HEK293 (cell line): Measurements from ENCODE around the gene UFD1.

Experiments used
- BCL11B ChIP-seq: fragments of 450-650 bp; formaldehyde crosslinking; IDR thresholded peaks from 2 replicates; pipeline ENCODE4 v1.5.1; 2016; ENCODE audit warnings: low read depth, missing biosample characterization, missing genetic modification characterization
- GLI2 ChIP-seq: fragments of 450-650 bp; formaldehyde crosslinking; IDR thresholded peaks from 2 replicates; pipeline ENCODE4; 2017; ENCODE audit warnings: missing biosample characterization, missing genetic modification characterization, low read depth, borderline replicate concordance
- HOXA7 ChIP-seq: sonication (generic); formaldehyde crosslinking; IDR thresholded peaks from 2 replicates; pipeline ENCODE4 v1.8.1; 2022; ENCODE audit warnings: missing genetic modification reagents, borderline replicate concordance
- KLF8 ChIP-seq: fragments of 450-650 bp; formaldehyde crosslinking; IDR thresholded peaks from 2 replicates; pipeline ENCODE4 v1.5.1; 2016; ENCODE audit warnings: missing biosample characterization, missing genetic modification characterization
- KLF9 ChIP-seq: fragments of 450-650 bp; formaldehyde crosslinking; IDR thresholded peaks from 2 replicates; pipeline ENCODE4 v1.5.1; 2016; ENCODE audit warnings: missing biosample characterization, missing genetic modification characterization, low read depth
- OSR2 ChIP-seq: fragments of 450-650 bp; formaldehyde crosslinking; IDR thresholded peaks from 2 replicates; pipeline ENCODE4 v1.5.1; 2016; ENCODE audit warnings: missing biosample characterization, missing genetic modification characterization
- SCRT2 ChIP-seq: fragments of 450-650 bp; formaldehyde crosslinking; IDR thresholded peaks from 2 replicates; pipeline ENCODE4 v1.5.1; 2016; ENCODE audit warnings: missing biosample characterization, missing genetic modification characterization
- SP2 ChIP-seq: fragments of 450-650 bp; formaldehyde crosslinking; IDR thresholded peaks from 2 replicates; pipeline ENCODE4 v1.5.1; 2016; ENCODE audit warnings: missing biosample characterization, missing genetic modification characterization
- TCF7L2 ChIP-seq: IDR thresholded peaks from 2 replicates; pipeline ENCODE4 v1.6.1; 2011; ENCODE audit warnings: low read depth, mild to moderate bottlenecking, inconsistent platforms, low read length, moderate library complexity, borderline replicate concordance
- YY2 ChIP-seq: fragments of 450-650 bp; formaldehyde crosslinking; IDR thresholded peaks from 2 replicates; pipeline ENCODE4 v1.5.1; 2016; ENCODE audit warnings: missing biosample characterization, missing genetic modification characterization
- ZNF112 ChIP-seq: fragments of 450-650 bp; formaldehyde crosslinking; IDR thresholded peaks from 2 replicates; pipeline ENCODE4 v1.5.0; 2017; ENCODE audit warnings: missing biosample characterization, missing genetic modification characterization
- ZNF157 ChIP-seq: fragments of 450-650 bp; formaldehyde crosslinking; IDR thresholded peaks from 2 replicates; pipeline ENCODE4 v1.5.1; 2016; ENCODE audit warnings: missing biosample characterization, missing genetic modification characterization
- ZNF175 ChIP-seq: fragments of 450-650 bp; formaldehyde crosslinking; IDR thresholded peaks from 2 replicates; pipeline ENCODE4 v1.5.1; 2016; ENCODE audit warnings: missing biosample characterization, missing genetic modification characterization
- ZNF19 ChIP-seq: fragments of 450-650 bp; formaldehyde crosslinking; IDR thresholded peaks from 2 replicates; pipeline ENCODE4; 2016; ENCODE audit warnings: missing biosample characterization, missing genetic modification characterization, low read depth
- ZNF221 ChIP-seq: fragments of 450-650 bp; formaldehyde crosslinking; IDR thresholded peaks from 2 replicates; pipeline ENCODE4 v1.5.1; 2017; ENCODE audit warnings: missing biosample characterization, missing genetic modification characterization, borderline replicate concordance
- ZNF223 ChIP-seq: fragments of 450-650 bp; formaldehyde crosslinking; IDR thresholded peaks from 2 replicates; pipeline ENCODE4 v1.5.1; 2016; ENCODE audit warnings: missing biosample characterization, missing genetic modification characterization
- ZNF292 ChIP-seq: fragments of 450-650 bp; formaldehyde crosslinking; IDR thresholded peaks from 2 replicates; pipeline ENCODE4 v1.5.1; 2016; ENCODE audit warnings: low read depth, missing biosample characterization, missing genetic modification characterization, borderline replicate concordance
- ZNF335 ChIP-seq: fragments of 450-650 bp; formaldehyde crosslinking; conservative IDR thresholded peaks from 2 replicates; pipeline ENCODE4 v1.5.1; 2016; ENCODE audit warnings: missing biosample characterization, missing genetic modification characterization
- ZNF423 ChIP-seq: fragments of 450-650 bp; formaldehyde crosslinking; IDR thresholded peaks from 2 replicates; pipeline ENCODE4 v1.5.1; 2016; ENCODE audit warnings: missing biosample characterization, missing genetic modification characterization
- ZNF510 ChIP-seq: fragments of 450-650 bp; formaldehyde crosslinking; IDR thresholded peaks from 2 replicates; pipeline ENCODE4 v1.5.1; 2018; ENCODE audit warnings: mild to moderate bottlenecking, missing genetic modification characterization, missing biosample characterization; ENCODE audit not compliant: insufficient replicate concordance
- ZNF548 ChIP-seq: fragments of 450-650 bp; formaldehyde crosslinking; IDR thresholded peaks from 2 replicates; pipeline ENCODE4 v1.5.1; 2016; ENCODE audit warnings: missing biosample characterization, missing genetic modification characterization
- ZNF571 ChIP-seq: fragments of 450-650 bp; formaldehyde crosslinking; IDR thresholded peaks from 2 replicates; pipeline ENCODE4 v1.5.0; 2017; ENCODE audit warnings: missing biosample characterization, missing genetic modification characterization
- ZNF585B ChIP-seq: fragments of 450-650 bp; formaldehyde crosslinking; IDR thresholded peaks from 2 replicates; pipeline ENCODE4 v1.5.1; 2016; ENCODE audit warnings: missing biosample characterization, missing genetic modification characterization
- ZNF610 ChIP-seq: fragments of 450-650 bp; formaldehyde crosslinking; IDR thresholded peaks from 2 replicates; pipeline ENCODE4 v1.5.1; 2016; ENCODE audit warnings: missing biosample characterization, missing genetic modification characterization, borderline replicate concordance
- ZNF621 ChIP-seq: fragments of 450-650 bp; formaldehyde crosslinking; IDR thresholded peaks from 2 replicates; pipeline ENCODE4 v1.5.1; 2017; ENCODE audit warnings: missing biosample characterization, missing genetic modification characterization
- ZNF654 ChIP-seq: fragments of 450-650 bp; formaldehyde crosslinking; IDR thresholded peaks from 2 replicates; pipeline ENCODE4 v1.5.1; 2016; ENCODE audit warnings: low read depth, missing biosample characterization, missing genetic modification characterization
- ZNF658 ChIP-seq: fragments of 450-650 bp; formaldehyde crosslinking; IDR thresholded peaks from 2 replicates; pipeline ENCODE4; 2016; ENCODE audit warnings: missing biosample characterization, missing genetic modification characterization
- ZNF701 ChIP-seq: fragments of 450-650 bp; formaldehyde crosslinking; IDR thresholded peaks from 2 replicates; pipeline ENCODE4 v1.5.1; 2016; ENCODE audit warnings: missing biosample characterization, missing genetic modification characterization
- ZNF777 ChIP-seq: fragments of 450-650 bp; formaldehyde crosslinking; IDR thresholded peaks from 2 replicates; pipeline ENCODE4 v1.5.1; 2017; ENCODE audit warnings: missing biosample characterization, missing genetic modification characterization, borderline replicate concordance
- ZNF785 ChIP-seq: fragments of 450-650 bp; formaldehyde crosslinking; IDR thresholded peaks from 2 replicates; pipeline ENCODE4 v1.5.1; 2016; ENCODE audit warnings: missing biosample characterization, missing genetic modification characterization
- ZNF792 ChIP-seq: fragments of 450-650 bp; formaldehyde crosslinking; IDR thresholded peaks from 2 replicates; pipeline ENCODE4 v1.5.1; 2016; ENCODE audit warnings: missing biosample characterization, missing genetic modification characterization
- ZSCAN30 ChIP-seq: fragments of 450-650 bp; IDR thresholded peaks from 2 replicates; pipeline ENCODE4 v1.5.1; 2018; ENCODE audit warnings: missing biosample characterization, mild to moderate bottlenecking, missing genetic modification characterization, moderate library complexity
- TF ChIP-seq, protein P1 (sequence below): fragments of 450-650 bp; formaldehyde crosslinking; IDR thresholded peaks from 2 replicates; pipeline ENCODE4 v1.5.1; 2016; ENCODE audit warnings: missing biosample characterization, missing genetic modification characterization, low read depth
- TF ChIP-seq, protein P2 (sequence below): fragments of 450-650 bp; formaldehyde crosslinking; IDR thresholded peaks from 2 replicates; pipeline ENCODE4 v1.5.1; 2016; ENCODE audit warnings: missing biosample characterization, missing genetic modification characterization
- TF ChIP-seq, protein P3 (sequence below): fragments of 450-650 bp; formaldehyde crosslinking; IDR thresholded peaks from 2 replicates; pipeline ENCODE4 v1.5.1; 2016; ENCODE audit warnings: missing biosample characterization, missing genetic modification characterization
- TF ChIP-seq, protein P4 (sequence below): fragments of 450-650 bp; formaldehyde crosslinking; IDR thresholded peaks from 2 replicates; pipeline ENCODE4 v1.5.1; 2017; ENCODE audit warnings: missing biosample characterization, missing genetic modification characterization

The UFD1 gene

DNA sequence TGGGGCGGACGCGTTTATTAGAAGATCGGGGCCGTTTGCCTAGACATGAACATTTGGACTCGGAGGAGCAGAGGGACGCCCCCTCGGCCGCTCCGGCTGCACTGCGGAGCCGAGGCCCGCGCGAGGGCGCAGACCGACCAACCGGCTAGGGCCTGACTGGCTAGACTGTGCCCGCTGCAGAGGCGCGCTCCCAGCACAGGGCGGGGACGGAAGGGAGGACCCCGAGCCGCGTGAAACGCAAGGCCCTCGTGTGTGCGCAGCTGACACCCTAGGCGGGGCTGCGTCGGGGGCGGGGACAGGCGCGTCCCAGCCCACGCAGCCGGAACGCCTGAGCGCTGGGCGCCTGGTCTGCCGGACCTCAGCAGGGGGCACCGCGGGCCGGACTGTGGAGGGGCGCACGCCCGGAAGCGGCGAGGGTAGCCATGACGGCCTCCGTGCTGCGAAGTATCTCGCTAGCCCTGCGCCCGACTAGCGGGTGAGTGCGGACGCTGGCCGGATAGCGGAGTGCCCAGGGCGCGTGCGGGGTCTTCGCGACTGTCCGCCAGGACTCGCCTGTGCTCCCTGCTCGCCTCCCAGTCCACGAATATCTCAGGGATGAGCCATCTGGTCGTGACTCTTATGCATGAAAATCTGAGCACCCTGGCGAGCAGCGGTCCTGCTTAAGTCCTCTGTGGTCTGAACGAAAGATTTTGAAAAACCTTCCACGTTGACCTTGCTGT is 46.7 kb downstream of the UFD1 start, which contains the start of gene MRPL40 (continued):
- TF ChIP-seq ZNF112 (tag by site-specific recombination) (no peak), ZNF223 (tag by site-specific recombination) (no peak), ZNF221 (no peak), ZSCAN30 (peak; percentile 98), SCRT2 (tag by site-specific recombination) (peak; percentile 37; the same call in 1 of the 2 replicates), BCL11B (tag by site-specific recombination) (peak; percentile 98), HOXA7 (CRISPR knock-in tag) (no peak), ZNF701 (tag by site-specific recombination) (no peak), ZNF423 (tag by site-specific recombination) (no peak; the same call in 1 of the 2 replicates), ZNF792 (tag by site-specific recombination) (no peak), ZNF658 (no peak), ZNF335 (peak; percentile 93), ZNF654 (tag by site-specific recombination) (no peak), KLF9 (tag by site-specific recombination) (peak; percentile 93), ZNF785 (tag by site-specific recombination) (peak; percentile 91), YY2 (tag by site-specific recombination) (peak; percentile 93), ZNF777 (tag by site-specific recombination) (0 out of 2 replicates have a peak, but pooled peaks have one; percentile 34), ZNF571 (tag by site-specific recombination) (no peak), ZNF510 (tag by site-specific recombination) (no peak), KLF8 (peak; percentile 99), GLI2 (tag by site-specific recombination) (no peak), SP2 (tag by site-specific recombination) (peak; percentile 93), ZNF548 (tag by site-specific recombination) (no peak), ZNF610 (tag by site-specific recombination) (no peak; the same call in 1 of the 2 replicates), ZNF175 (tag by site-specific recombination) (no peak), TCF7L2 (no peak), ZNF585B (no peak; the same call in 1 of the 2 replicates), ZNF621 (tag by site-specific recombination) (no peak), OSR2 (tag by site-specific recombination) (peak; percentile 21), ZNF292 (tag by site-specific recombination) (no peak), ZNF157 (tag by site-specific recombination) (no peak), ZNF19 (tag by site-specific recombination) (no peak)
- TF ChIP-seq, protein P1, sequence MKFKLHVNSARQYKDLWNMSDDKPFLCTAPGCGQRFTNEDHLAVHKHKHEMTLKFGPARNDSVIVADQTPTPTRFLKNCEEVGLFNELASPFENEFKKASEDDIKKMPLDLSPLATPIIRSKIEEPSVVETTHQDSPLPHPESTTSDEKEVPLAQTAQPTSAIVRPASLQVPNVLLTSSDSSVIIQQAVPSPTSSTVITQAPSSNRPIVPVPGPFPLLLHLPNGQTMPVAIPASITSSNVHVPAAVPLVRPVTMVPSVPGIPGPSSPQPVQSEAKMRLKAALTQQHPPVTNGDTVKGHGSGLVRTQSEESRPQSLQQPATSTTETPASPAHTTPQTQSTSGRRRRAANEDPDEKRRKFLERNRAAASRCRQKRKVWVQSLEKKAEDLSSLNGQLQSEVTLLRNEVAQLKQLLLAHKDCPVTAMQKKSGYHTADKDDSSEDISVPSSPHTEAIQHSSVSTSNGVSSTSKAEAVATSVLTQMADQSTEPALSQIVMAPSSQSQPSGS (tag by site-specific recombination): no peak
- TF ChIP-seq, protein P2, sequence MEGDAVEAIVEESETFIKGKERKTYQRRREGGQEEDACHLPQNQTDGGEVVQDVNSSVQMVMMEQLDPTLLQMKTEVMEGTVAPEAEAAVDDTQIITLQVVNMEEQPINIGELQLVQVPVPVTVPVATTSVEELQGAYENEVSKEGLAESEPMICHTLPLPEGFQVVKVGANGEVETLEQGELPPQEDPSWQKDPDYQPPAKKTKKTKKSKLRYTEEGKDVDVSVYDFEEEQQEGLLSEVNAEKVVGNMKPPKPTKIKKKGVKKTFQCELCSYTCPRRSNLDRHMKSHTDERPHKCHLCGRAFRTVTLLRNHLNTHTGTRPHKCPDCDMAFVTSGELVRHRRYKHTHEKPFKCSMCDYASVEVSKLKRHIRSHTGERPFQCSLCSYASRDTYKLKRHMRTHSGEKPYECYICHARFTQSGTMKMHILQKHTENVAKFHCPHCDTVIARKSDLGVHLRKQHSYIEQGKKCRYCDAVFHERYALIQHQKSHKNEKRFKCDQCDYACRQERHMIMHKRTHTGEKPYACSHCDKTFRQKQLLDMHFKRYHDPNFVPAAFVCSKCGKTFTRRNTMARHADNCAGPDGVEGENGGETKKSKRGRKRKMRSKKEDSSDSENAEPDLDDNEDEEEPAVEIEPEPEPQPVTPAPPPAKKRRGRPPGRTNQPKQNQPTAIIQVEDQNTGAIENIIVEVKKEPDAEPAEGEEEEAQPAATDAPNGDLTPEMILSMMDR: no peak; the same call in 1 of the 2 replicates
- TF ChIP-seq, protein P3, sequence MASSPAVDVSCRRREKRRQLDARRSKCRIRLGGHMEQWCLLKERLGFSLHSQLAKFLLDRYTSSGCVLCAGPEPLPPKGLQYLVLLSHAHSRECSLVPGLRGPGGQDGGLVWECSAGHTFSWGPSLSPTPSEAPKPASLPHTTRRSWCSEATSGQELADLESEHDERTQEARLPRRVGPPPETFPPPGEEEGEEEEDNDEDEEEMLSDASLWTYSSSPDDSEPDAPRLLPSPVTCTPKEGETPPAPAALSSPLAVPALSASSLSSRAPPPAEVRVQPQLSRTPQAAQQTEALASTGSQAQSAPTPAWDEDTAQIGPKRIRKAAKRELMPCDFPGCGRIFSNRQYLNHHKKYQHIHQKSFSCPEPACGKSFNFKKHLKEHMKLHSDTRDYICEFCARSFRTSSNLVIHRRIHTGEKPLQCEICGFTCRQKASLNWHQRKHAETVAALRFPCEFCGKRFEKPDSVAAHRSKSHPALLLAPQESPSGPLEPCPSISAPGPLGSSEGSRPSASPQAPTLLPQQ: peak; percentile 86; the same call in 1 of the 2 replicates
- TF ChIP-seq, protein P4, sequence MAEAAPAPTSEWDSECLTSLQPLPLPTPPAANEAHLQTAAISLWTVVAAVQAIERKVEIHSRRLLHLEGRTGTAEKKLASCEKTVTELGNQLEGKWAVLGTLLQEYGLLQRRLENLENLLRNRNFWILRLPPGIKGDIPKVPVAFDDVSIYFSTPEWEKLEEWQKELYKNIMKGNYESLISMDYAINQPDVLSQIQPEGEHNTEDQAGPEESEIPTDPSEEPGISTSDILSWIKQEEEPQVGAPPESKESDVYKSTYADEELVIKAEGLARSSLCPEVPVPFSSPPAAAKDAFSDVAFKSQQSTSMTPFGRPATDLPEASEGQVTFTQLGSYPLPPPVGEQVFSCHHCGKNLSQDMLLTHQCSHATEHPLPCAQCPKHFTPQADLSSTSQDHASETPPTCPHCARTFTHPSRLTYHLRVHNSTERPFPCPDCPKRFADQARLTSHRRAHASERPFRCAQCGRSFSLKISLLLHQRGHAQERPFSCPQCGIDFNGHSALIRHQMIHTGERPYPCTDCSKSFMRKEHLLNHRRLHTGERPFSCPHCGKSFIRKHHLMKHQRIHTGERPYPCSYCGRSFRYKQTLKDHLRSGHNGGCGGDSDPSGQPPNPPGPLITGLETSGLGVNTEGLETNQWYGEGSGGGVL (tag by site-specific recombination): peak; percentile 19; the same call in 1 of the 2 replicates
